ENCODE measurements around the gene PLBD1.
A peak's percentile ranks its signal among the peaks of the same experiment; 100 is the strongest.

PLBD1 gene

GRCh38 chr12:14567351-14568162 is at the start of gene PLBD1:
Gene PLBD1 (minus strand): TSS chr12:14567883. CDS start chr12:14567696, 187 bp downstream.
- DNase-seq = no peak

- no peak for DNase-seq
These were observed 47.0 kb upstream of the PLBD1 start for GRCh38 chr12:14614704-14615121.

GRCh38 chr12:14613718-14614117 is 46.0 kb upstream of the PLBD1 start:
- no peak for DNase-seq

- DNase-seq = no peak
These were observed 45.3 kb upstream of the PLBD1 start for GRCh38 chr12:14612898-14613445.

GRCh38 chr12:14612250-14612649 is 44.6 kb upstream of the PLBD1 start:
- no peak for DNase-seq

- no peak for DNase-seq
These were observed 44.0 kb upstream of the PLBD1 start for GRCh38 chr12:14611640-14612203.

- no peak for DNase-seq
These were observed 39.9 kb upstream of the PLBD1 start for GRCh38 chr12:14607568-14607967.

GRCh38 chr12:14605401-14605989 is 37.8 kb upstream of the PLBD1 start:
- peak; percentile 24 for DNase-seq

GRCh38 chr12:14601692-14602478 is 34.2 kb upstream of the PLBD1 start:
- DNase-seq = no peak

- DNase-seq = no peak
These were observed 29.8 kb upstream of the PLBD1 start for GRCh38 chr12:14597480-14597879.

- DNase-seq = no peak
These were observed 24.0 kb upstream of the PLBD1 start for GRCh38 chr12:14591719-14592118.

GRCh38 chr12:14589169-14590004 is 21.7 kb upstream of the PLBD1 start:
- DNase-seq = no peak

GRCh38 chr12:14588571-14588970 is 20.9 kb upstream of the PLBD1 start:
- no peak for DNase-seq

GRCh38 chr12:14578646-14579045 is 11.0 kb upstream of the PLBD1 start:
- no peak for DNase-seq

GRCh38 chr12:14577344-14577743 is 9.7 kb upstream of the PLBD1 start:
- DNase-seq = no peak

GRCh38 chr12:14576896-14577295 is 9.2 kb upstream of the PLBD1 start:
- no peak for DNase-seq

- no peak for DNase-seq
These were observed 7.9 kb upstream of the PLBD1 start for GRCh38 chr12:14575585-14575984.

GRCh38 chr12:14573118-14573517 is 5.4 kb upstream of the PLBD1 start:
- DNase-seq = no peak

- no peak for DNase-seq
These were observed 4.7 kb upstream of the PLBD1 start for GRCh38 chr12:14572401-14572800.

GRCh38 chr12:14571779-14572178 is 4.1 kb upstream of the PLBD1 start:
- DNase-seq = no peak

- DNase-seq = no peak
These were observed 2.5 kb upstream of the PLBD1 start for GRCh38 chr12:14570231-14570630.

GRCh38 chr12:14564336-14564959 is 3.2 kb downstream of the PLBD1 start:
- DNase-seq = no peak
